ENCODE data around the gene SHISA4.

SHISA4 gene

DNA sequence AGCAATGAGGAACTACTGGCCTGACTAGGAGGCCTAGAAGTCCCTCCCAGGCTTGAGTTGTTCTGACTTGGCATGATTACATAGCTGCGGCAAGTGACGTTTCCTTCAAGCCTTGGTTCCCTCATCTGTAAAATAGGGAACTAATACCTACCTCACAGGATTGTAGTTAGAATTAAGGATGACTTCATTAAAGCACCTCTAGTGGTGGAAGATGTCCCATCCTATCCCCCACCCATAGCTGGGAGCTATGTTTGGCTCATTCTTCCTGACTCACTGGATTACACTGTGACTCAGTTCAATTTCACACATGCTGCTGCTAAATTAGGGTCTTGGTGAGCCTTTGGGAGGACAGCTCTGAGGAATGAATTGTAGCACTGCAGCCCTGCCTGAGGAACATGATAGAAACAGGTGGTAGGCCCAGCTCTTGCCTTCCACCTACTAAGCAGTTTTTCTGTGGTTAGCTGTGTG, 6.0 kb upstream of the SHISA4 start:
- peak in 1 of 2 experiments; percentile 11 for DNase-seq

- DNase-seq, result no peak
These were observed 5.4 kb upstream of the SHISA4 start for GRCh38 chr1:201883266-201883665.

DNA sequence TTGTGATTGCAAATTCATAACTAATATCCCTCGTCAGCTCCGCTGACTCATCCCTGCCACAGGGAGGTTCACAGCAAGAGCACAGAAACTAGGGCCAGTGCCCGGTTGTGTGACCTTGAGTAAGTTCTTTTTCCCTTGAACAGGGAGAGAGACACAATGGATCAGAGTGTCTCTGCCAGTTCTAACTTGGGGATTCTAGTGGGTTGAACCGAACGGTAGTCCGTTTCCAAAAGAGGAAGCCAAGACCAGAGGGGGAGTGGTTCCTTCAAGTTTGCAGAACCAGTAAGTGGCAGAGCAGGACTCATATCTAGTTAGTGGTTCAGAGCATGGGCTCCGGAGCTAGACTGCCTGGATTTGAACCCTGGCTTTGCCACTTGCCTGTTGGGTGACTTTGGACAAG, 4.9 kb upstream of the SHISA4 start:
- no peak for DNase-seq

GRCh38 chr1:201884425-201884824, 4.3 kb upstream of the SHISA4 start:
- DNase-seq, result no peak

DNA sequence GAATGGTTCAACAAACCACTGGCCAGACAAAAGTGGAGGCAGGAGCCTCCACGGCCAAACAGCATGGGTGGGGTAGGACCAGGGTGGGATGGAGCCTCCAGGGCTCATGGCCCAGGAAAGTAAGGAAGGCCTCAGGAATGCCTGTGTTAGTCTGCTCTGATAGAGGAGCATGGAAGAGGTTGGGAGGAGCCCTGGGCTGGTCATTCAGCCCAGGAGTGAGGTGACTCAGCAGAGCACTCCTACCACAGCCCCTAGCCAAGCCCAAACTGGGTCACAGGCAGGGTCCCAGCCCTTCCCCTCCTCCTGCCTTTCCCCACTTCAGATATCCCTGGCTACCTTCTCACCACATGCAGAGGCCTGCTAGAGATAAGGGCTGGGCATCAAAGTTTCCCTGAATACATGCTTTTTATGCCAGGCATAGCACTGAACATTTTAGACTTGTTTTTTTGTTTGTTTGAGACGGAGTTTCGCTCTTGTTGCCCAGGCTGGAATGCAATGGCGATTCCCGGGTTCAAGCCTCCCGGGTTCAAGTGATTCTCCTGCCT, 3.1 kb upstream of the SHISA4 start:
- no peak for DNase-seq

DNA sequence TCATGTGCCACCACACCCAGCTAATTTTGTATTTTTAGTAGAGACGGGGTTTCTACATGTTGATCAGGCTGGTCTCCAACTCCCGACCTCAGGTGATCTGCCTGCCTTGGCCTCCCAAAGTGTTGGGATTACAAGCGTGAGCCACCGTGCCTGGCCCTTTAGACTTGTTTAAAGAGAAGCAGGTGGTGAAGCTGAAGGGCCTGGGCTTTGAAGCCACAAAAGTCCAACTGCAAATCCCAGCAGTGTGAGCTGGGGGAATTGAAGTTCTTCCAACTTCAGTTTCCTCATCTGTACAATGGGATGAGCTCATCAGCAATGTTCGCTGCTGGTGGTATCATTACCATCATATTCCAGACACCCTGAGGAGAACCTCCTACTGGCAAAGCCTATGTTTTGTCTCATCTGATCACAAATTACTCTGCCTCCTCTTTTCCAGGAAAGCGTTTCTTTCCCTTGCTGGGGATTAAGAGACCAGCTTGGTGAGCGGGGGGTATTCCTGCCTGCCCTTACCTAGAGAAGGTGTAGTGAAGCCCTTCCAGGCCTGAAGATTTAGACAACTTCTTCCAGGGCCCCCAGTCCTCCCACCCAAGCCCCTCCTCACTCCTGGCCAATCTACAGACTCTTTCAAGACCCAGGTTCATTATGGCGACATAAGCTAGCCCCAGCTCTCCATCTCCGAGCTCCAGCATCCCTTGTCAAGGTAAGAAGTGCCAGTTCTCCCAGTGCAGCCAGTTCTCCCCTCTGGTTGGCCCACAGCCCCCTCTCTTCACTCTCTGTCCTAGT, 2.4 kb upstream of the SHISA4 start:
- no peak for DNase-seq

- no peak for DNase-seq
These were observed 1.4 kb upstream of the SHISA4 start for GRCh38 chr1:201887116-201887866.

GRCh38 chr1:201889090-201889968, 631 bp downstream of the SHISA4 start:
- DNase-seq, result no peak

- DNase-seq, result no peak
These were observed 1.5 kb downstream of the SHISA4 start for GRCh38 chr1:201890223-201890622.

GRCh38 chr1:201890806-201891450, 2.2 kb downstream of the SHISA4 start:
- DNase-seq, result no peak

DNA sequence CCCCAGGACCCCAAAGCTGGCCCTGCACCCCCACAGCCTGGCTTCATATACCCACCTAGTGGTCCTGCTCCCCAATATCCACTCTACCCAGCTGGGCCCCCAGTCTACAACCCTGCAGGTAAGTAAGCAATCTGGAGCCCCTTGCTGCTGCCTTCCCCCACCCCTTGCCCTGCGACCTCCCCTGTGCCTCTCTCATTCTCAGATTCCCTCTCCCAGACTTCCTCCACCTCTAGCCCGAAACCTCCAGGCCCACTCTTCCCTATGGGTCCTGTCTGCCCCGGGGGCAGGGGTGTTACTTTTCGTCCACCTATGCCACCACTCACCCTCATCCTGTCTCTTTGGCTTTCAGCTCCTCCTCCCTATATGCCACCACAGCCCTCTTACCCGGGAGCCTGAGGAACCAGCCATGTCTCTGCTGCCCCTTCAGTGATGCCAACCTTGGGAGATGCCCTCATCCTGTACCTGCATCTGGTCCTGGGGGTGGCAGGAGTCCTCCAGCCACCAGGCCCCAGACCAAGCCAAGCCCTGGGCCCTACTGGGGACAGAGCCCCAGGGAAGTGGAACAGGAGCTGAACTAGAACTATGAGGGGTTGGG, 2.9 kb downstream of the SHISA4 start:
- DNase-seq, result no peak

DNA sequence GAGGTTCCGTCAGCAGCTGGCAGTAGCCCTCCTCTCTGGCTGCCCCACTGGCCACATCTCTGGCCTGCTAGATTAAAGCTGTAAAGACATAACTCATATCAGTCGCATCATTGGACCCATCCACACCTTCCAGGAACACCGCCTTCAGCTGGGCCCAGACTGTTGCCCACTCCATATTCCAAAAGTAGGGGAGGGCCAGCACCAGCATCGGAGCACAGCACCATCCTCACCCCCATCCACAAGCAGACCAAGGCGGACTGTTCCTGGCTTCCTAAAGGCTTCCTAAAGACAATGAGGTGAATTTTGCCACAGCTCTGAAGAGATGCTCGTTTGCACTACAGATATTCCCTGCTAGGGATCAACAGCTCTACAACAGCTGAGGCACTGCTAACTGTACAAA, 3.5 kb downstream of the SHISA4 start:
- no peak for DNase-seq

GRCh38 chr1:201893431-201893830, 4.7 kb downstream of the SHISA4 start:
- DNase-seq, result no peak

GRCh38 chr1:201894343-201895119, 5.8 kb downstream of the SHISA4 start:
- DNase-seq, result no peak

DNA sequence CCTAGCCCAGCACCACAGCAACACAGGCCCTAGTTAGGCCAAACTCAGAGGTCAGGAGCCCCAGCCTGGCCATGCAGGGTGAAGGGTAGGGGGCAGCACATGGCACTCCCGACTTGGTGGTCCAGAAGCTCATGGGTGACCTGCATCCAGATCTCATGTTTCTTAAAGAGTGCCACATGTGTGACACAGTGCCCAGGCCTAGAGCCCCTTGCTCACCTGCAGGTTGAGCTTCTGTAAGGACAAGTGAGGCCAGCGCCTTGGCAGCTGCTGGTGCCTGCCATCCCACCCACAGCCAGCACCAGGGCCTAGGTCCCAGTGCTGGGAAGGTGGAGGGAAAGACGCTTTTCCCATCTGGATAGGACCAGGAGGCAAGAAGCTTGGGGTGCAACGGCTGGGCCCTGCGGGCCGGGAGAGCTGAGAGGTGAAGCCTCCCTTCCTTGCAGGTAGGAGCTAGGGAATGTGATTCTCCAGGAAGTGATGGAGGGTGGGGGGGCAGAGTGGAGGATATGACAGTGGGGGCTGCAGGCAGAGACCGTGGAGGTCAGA, 6.5 kb downstream of the SHISA4 start:
- no peak for DNase-seq

DNA sequence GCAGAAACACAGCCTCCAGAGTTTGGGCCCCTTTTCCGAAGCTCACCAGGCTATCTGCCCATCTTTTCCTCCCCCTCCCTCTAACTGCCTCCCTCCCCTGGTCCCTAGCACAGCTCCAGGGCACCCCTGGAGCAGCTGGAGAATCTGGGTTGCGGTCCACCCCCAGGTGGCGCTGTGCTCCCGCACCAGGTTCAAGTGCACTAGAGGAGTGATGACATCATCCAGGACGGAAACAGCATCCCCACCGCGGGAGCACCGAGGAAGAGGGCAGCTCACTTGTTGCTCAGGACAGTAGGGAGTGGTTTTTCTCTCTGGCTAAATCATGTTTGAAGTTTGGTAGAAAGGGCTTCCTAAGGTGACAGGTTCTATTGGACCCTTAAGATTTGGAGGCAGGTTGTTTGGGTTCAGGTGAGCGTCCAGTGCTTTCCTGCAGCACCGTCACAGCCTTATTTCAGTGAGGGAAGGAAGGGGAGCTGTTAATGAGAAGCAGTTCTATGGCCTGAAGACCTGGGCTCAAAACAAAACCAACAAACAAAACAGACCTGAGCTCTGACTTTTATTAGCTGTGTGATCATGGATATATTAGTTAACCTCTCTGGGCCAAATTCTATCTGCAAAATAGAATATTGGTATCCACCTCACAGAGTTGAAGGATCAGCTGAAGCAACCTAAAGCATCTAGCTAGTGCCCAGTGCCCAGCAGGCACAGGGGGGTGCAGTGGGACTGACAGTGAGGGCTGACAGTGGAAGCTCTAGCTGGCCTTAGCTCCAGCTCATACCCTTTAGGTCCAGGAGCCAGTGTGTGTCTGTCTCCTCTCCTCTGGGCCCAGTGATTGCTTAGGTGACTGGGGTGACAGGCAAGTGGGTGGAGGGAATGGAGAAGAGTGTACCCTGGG, 7.5 kb downstream of the SHISA4 start:
- peak; percentile 19 to 69 for DNase-seq

- no peak for DNase-seq
These were observed 8.3 kb downstream of the SHISA4 start for GRCh38 chr1:201896951-201897391.

GRCh38 chr1:201898240-201898894, 9.7 kb downstream of the SHISA4 start:
- no peak for DNase-seq

GRCh38 chr1:201898992-201899391, 10.3 kb downstream of the SHISA4 start:
- DNase-seq, result no peak

Measured in SW 1271 (cell line).